ENCODE data around the gene BAG1.

DNA sequence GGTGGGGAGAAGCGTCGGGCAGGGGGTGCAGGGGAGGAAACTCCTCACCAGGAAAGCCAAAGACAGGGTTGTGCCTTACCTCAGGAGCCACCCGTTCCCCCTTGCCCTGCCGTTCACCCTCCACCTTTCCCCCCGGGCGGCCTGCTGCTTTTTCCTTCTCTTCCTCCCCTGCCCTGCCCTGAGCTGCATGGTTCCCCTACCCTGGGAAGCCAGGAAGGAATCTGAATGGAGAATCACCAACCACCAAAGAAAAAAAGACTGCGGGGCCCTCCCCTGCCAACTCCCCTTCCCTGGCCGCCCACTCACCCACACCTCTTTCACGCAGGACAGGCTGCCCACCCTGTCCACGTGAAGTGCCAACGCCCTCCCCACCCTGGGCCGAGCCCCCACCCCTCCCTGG, 25.0 kb upstream of the BAG1 start:
- TF ChIP-seq, protein P1, sequence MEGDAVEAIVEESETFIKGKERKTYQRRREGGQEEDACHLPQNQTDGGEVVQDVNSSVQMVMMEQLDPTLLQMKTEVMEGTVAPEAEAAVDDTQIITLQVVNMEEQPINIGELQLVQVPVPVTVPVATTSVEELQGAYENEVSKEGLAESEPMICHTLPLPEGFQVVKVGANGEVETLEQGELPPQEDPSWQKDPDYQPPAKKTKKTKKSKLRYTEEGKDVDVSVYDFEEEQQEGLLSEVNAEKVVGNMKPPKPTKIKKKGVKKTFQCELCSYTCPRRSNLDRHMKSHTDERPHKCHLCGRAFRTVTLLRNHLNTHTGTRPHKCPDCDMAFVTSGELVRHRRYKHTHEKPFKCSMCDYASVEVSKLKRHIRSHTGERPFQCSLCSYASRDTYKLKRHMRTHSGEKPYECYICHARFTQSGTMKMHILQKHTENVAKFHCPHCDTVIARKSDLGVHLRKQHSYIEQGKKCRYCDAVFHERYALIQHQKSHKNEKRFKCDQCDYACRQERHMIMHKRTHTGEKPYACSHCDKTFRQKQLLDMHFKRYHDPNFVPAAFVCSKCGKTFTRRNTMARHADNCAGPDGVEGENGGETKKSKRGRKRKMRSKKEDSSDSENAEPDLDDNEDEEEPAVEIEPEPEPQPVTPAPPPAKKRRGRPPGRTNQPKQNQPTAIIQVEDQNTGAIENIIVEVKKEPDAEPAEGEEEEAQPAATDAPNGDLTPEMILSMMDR (IDR thresholded peaks at IDR 0.05 in 4 of 5, conservative IDR thresholded peaks at IDR 0.05 in 1 of 5), result no peak
- no peak for TF ChIP-seq POLR2A (IDR thresholded peaks at IDR 0.05)

Data from gastrocnemius medialis (tissue), 4 donors.